ENCODE measurements around the gene OSBPL3. TPM values are rescaled to one million over a fixed set of nuclear protein-coding genes. Genes with fewer than 3 reads are reported as not detected.

OSBPL3 gene
- total and polyA plus RNA-seq, 2 donors from 2014 or later: 8.6 to 40.5 TPM

DNA sequence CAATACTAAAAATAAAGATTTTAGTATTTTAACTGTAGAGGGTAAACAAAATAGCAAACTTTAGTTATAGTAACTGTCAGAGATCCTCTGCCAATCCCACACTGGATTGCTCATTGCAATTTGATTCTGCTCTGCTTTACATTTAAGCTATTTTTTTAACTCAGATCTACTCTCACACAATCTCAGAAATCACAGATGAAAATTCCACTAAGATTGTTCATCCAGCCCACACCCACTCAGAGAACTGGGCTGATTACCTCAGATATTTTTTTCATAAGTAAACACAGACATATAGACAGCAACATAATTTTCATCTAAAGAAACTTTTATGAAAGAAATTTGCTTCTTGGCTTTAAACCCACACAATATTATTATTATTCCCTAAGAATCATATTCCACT lies 7.0 kb downstream of the OSBPL3 start:
- TF ChIP-seq, protein P1, sequence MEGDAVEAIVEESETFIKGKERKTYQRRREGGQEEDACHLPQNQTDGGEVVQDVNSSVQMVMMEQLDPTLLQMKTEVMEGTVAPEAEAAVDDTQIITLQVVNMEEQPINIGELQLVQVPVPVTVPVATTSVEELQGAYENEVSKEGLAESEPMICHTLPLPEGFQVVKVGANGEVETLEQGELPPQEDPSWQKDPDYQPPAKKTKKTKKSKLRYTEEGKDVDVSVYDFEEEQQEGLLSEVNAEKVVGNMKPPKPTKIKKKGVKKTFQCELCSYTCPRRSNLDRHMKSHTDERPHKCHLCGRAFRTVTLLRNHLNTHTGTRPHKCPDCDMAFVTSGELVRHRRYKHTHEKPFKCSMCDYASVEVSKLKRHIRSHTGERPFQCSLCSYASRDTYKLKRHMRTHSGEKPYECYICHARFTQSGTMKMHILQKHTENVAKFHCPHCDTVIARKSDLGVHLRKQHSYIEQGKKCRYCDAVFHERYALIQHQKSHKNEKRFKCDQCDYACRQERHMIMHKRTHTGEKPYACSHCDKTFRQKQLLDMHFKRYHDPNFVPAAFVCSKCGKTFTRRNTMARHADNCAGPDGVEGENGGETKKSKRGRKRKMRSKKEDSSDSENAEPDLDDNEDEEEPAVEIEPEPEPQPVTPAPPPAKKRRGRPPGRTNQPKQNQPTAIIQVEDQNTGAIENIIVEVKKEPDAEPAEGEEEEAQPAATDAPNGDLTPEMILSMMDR (IDR thresholded peaks at IDR 0.05; ENCODE audit: borderline replicate concordance, extremely low read depth, insufficient read depth): no peak
- H3K27ac ChIP-seq (ENCODE audit: low read depth in 2 of 2, low read length in 2 of 2): no peak overlapping the region
- H3K27me3 ChIP-seq (ENCODE audit: control insufficient read depth, insufficient read depth, low read length): no peaks in the 10 kb centered on the region
- H3K4me1 ChIP-seq (ENCODE audit: control insufficient read depth in 2 of 3, insufficient read depth in 2 of 3, low read depth in 1 of 3, low read length in 3 of 3): peaks cover 0 to 2% (median 0%) of the 10 kb centered on the region in 3 donors
- no peak overlapping the region for H3K4me3 ChIP-seq (ENCODE audit: low read length in 3 of 3)
- no peak overlapping the region for H3K9ac ChIP-seq (ENCODE audit: low read length in 3 of 3)
- DNase-seq (no peak), FAIRE-seq (no peak)
- H3K36me3 ChIP-seq (ENCODE audit: control insufficient read depth in 2 of 3, insufficient read depth in 3 of 3, low read length in 3 of 3): no peaks in the 10 kb centered on the region
- intact Hi-C loops (cut with DNase I): no loop called here
- no peaks in the 10 kb centered on the region for H3K9me3 ChIP-seq (ENCODE audit: control insufficient read depth in 2 of 3, insufficient read depth in 1 of 3, low read length in 3 of 3)

DNA sequence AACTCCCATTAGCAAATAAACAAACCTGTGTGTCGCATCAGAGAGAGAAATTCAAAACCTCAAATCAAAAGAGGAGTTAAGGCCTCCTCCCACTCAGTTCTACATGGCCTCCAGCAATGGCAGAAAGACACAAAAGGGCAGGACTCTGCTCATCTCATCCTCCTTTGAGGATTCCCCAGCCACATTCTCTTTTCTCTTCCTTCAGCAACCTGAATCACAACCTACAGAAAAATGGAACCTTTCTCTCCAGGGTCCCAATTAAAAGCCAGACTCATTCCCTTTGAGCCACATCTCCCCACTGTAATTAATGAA lies 7.9 kb downstream of the OSBPL3 start:
- Histone ChIP-seq H3K4me1 (ENCODE audit: control insufficient read depth in 2 of 3, insufficient read depth in 2 of 3, low read depth in 1 of 3, low read length in 3 of 3) (peaks cover 0 to 5% (median 0%) of the 10 kb centered on the region in 3 donors), H3K36me3 (ENCODE audit: control insufficient read depth in 2 of 3, insufficient read depth in 3 of 3, low read length in 3 of 3) (no peaks in the 10 kb centered on the region), H3K27me3 (ENCODE audit: control insufficient read depth, insufficient read depth, low read length) (no peaks in the 10 kb centered on the region), H3K4me3 (ENCODE audit: low read length in 3 of 3) (no peak overlapping the region), H3K27ac (ENCODE audit: low read depth in 2 of 2, low read length in 2 of 2) (no peak overlapping the region), H3K9me3 (ENCODE audit: control insufficient read depth in 2 of 3, insufficient read depth in 1 of 3, low read length in 3 of 3) (no peaks in the 10 kb centered on the region), H3K9ac (ENCODE audit: low read length in 3 of 3) (no peak overlapping the region)
- intact Hi-C loops (cut with DNase I): no loop called here
- TF ChIP-seq, protein P1 (IDR thresholded peaks at IDR 0.05; ENCODE audit: borderline replicate concordance, extremely low read depth, insufficient read depth): no peak
- DNase-seq (no peak), FAIRE-seq (no peak)

DNA sequence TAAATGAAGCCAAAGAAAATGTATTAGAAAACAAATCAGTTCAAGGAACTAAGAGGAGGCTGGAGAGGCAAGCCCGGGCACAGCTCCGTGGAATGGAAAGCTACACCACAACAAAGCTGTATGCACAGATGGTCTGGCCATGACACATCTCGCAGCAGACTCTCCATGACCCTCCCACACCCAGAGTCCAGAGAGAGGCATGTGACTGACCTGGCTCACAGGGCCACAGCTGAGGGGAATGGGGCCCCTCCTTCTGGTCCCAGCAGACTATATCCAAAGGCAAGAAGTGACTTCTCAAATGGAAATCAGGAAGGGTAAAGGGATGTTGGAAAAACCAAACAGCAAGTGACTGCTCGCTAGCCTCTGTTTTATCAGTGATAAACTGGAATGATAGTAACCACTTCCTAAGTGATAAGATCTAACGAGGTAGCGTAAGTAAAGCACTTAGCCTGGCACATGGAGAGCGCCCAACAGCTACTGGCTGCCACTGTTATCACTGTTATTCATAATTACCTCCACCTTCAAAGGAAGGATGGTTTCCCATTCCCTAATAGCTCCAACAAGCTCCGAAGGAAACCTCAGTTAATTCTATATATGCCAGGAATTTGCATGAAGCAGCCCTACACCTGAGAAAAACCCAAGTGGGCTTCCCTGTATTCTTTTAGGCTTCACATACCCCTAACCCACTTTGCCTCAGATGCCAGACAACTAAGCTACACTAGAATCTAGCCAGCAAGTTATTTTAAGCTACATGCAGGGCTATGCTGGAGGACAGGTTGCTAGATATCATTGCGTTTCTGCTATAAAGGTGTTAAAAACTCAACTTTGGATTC lies 8.4 kb downstream of the OSBPL3 start:
- Histone ChIP-seq H3K4me1 (ENCODE audit: control insufficient read depth in 2 of 3, insufficient read depth in 2 of 3, low read depth in 1 of 3, low read length in 3 of 3) (peaks cover 0 to 7% (median 0%) of the 10 kb centered on the region in 3 donors), H3K27me3 (ENCODE audit: control insufficient read depth, insufficient read depth, low read length) (no peaks in the 10 kb centered on the region), H3K4me3 (ENCODE audit: low read length in 3 of 3) (no peak overlapping the region), H3K9ac (ENCODE audit: low read length in 3 of 3) (no peak overlapping the region), H3K9me3 (ENCODE audit: control insufficient read depth in 2 of 3, insufficient read depth in 1 of 3, low read length in 3 of 3) (no peaks in the 10 kb centered on the region), H3K27ac (ENCODE audit: low read depth in 2 of 2, low read length in 2 of 2) (no peak overlapping the region), H3K36me3 (ENCODE audit: control insufficient read depth in 2 of 3, insufficient read depth in 3 of 3, low read length in 3 of 3) (no peaks in the 10 kb centered on the region)
- intact Hi-C loops (cut with DNase I): no loop called here
- TF ChIP-seq, protein P1 (IDR thresholded peaks at IDR 0.05; ENCODE audit: borderline replicate concordance, extremely low read depth, insufficient read depth): no peak
- FAIRE-seq (no peak), DNase-seq (no peak)

All from kidney (tissue), 14 donors.